Measurements from ENCODE around the gene SYCP2L. TPM values are rescaled to one million over a fixed set of nuclear protein-coding genes. Genes with fewer than 3 reads are reported as not detected.

Gene SYCP2L
- total and polyA plus RNA-seq, 10 of the 15 experiments (the other 5 are each of a cell fraction or from before 2014, with no cell fraction given), result 0.03 to 0.12 (median 0.04) TPM; not detected in 7

DNA sequence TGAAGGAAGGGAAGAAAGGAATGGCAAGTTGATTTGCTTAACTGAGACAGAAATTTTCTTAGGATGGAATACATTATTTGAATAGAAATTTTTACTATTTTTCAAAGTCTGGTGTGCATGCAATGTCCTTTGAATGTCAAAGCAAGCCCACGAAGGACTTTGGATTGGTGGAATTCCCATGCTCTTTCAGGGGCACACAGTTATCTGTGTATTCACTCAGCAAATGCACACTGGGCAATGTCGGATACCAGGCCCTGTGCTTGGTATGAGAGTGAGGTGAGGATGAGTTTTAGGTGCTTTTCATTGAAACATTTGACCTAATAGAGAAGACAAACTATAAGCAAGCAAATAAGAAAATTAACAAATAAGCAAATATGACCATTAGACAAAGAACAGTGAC, 73.3 kb downstream of the SYCP2L start:
- intact Hi-C loops (cut with micrococcal nuclease; ENCODE audit: unreplicated experiment), result no loop called here
- Histone ChIP-seq H3K79me2 (ENCODE audit: control insufficient read depth, insufficient read depth, low read length) (no peaks in the 10 kb centered on the region), H3K27ac (ENCODE audit: control insufficient read depth, insufficient read depth) (no peak overlapping the region), H3K9ac (ENCODE audit: control insufficient read depth, insufficient read depth, low read length) (no peak overlapping the region), H3K4me2 (ENCODE audit: control insufficient read depth, insufficient read depth) (no peak overlapping the region), H3K4me1 (ENCODE audit: control insufficient read depth, insufficient read depth, low read length) (peaks cover 4% of the 10 kb centered on the region), H3K36me3 (ENCODE audit: control insufficient read depth in 2 of 2, insufficient read depth in 2 of 2, low read length in 1 of 2) (no peaks in the 10 kb centered on the region), H4K20me1 (ENCODE audit: control insufficient read depth, insufficient read depth) (no peaks in the 10 kb centered on the region), H3K4me3 (no peak overlapping the region), H3K27me3 (replicated peaks in 1 of 2; ENCODE audit: control insufficient read depth in 2 of 2, insufficient read depth in 2 of 2, low read length in 1 of 2) (no peaks in the 10 kb centered on the region), H3K9me3 (replicated peaks; ENCODE audit: control insufficient read depth, insufficient read depth, low read length) (no peaks in the 10 kb centered on the region; the same call in 2 of the 3 replicates), H2AFZ (ENCODE audit: control insufficient read depth, low read depth, low read length) (no peak overlapping the region)
- no TSS peak for BruUV-seq (replicated peaks)
- in situ Hi-C loops (cut with MboI), result no loop called here
- FAIRE-seq (no peak), ATAC-seq (no peak), DNase-seq (ENCODE audit: low read depth, low spot score) (no peak)
- ChIA-PET POLR2A (interaction anchor here (0.7 kb wide), 1 partner anchor 980 kb away, joined by 3 read pairs; no protein-coding TSS in a partner anchor), SMC1A (ENCODE audit: uncharacterized antibody, unreplicated experiment) (no interaction called here), RAD21 (ENCODE audit: unreplicated experiment) (no interaction called here), CTCF (interaction anchor here (1.0 to 1.7 kb wide), 3 partner anchors 9 to 107 kb away, joined by 4 to 7 read pairs (median 5); no protein-coding TSS in a partner anchor)
- TF ChIP-seq TCF3 (IDR thresholded peaks at IDR 0.05; ENCODE audit: borderline replicate concordance, insufficient read depth, low read depth, low read length), result no peak
- no peak for TF ChIP-seq CBX5 (IDR thresholded peaks at IDR 0.05; ENCODE audit: low read depth)
- no peak for TF ChIP-seq SRF (IDR thresholded peaks at IDR 0.05; ENCODE audit: low read depth in 2 of 2, low read length in 2 of 2)
- TF ChIP-seq CREM (IDR thresholded peaks at IDR 0.05; ENCODE audit: low read depth), result no peak
- no peak for TF ChIP-seq FOXM1 (IDR thresholded peaks at IDR 0.05; ENCODE audit: low read depth, low read length)
- TF ChIP-seq BHLHE40 (IDR thresholded peaks at IDR 0.05; ENCODE audit: borderline replicate concordance in 1 of 2, low read depth in 2 of 2, low read length in 1 of 2), result no peak
- TF ChIP-seq, protein P1, sequence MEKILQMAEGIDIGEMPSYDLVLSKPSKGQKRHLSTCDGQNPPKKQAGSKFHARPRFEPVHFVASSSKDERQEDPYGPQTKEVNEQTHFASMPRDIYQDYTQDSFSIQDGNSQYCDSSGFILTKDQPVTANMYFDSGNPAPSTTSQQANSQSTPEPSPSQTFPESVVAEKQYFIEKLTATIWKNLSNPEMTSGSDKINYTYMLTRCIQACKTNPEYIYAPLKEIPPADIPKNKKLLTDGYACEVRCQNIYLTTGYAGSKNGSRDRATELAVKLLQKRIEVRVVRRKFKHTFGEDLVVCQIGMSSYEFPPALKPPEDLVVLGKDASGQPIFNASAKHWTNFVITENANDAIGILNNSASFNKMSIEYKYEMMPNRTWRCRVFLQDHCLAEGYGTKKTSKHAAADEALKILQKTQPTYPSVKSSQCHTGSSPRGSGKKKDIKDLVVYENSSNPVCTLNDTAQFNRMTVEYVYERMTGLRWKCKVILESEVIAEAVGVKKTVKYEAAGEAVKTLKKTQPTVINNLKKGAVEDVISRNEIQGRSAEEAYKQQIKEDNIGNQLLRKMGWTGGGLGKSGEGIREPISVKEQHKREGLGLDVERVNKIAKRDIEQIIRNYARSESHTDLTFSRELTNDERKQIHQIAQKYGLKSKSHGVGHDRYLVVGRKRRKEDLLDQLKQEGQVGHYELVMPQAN (conservative IDR thresholded peaks at IDR 0.05), result no peak
- TF ChIP-seq, protein P2, sequence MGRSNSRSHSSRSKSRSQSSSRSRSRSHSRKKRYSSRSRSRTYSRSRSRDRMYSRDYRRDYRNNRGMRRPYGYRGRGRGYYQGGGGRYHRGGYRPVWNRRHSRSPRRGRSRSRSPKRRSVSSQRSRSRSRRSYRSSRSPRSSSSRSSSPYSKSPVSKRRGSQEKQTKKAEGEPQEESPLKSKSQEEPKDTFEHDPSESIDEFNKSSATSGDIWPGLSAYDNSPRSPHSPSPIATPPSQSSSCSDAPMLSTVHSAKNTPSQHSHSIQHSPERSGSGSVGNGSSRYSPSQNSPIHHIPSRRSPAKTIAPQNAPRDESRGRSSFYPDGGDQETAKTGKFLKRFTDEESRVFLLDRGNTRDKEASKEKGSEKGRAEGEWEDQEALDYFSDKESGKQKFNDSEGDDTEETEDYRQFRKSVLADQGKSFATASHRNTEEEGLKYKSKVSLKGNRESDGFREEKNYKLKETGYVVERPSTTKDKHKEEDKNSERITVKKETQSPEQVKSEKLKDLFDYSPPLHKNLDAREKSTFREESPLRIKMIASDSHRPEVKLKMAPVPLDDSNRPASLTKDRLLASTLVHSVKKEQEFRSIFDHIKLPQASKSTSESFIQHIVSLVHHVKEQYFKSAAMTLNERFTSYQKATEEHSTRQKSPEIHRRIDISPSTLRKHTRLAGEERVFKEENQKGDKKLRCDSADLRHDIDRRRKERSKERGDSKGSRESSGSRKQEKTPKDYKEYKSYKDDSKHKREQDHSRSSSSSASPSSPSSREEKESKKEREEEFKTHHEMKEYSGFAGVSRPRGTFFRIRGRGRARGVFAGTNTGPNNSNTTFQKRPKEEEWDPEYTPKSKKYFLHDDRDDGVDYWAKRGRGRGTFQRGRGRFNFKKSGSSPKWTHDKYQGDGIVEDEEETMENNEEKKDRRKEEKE (IDR thresholded peaks at IDR 0.05), result no peak
- no peak for TF ChIP-seq ZNF622 (IDR thresholded peaks at IDR 0.05)
- TF ChIP-seq MEF2A (IDR thresholded peaks at IDR 0.05; ENCODE audit: insufficient read depth, low read depth, low read length), result no peak
- no peak for TF ChIP-seq MTA2 (IDR thresholded peaks at IDR 0.05; ENCODE audit: low read depth)
- TF ChIP-seq ESRRA (IDR thresholded peaks at IDR 0.05; ENCODE audit: low read length), result no peak
- no peak for TF ChIP-seq SMC3 (IDR thresholded peaks at IDR 0.05; ENCODE audit: borderline replicate concordance, low read length)
- WGBS (ENCODE audit: insufficient coverage, insufficient replicate concordance, low lambda C conversion rate, missing lambda C conversion rate), result 30% methylated on average over 2 of the region's 2 CpGs

Data from GM12878 (cell line).